NT2/D1 (cell line): Measurements from ENCODE around the gene OR6K2.

Experiments used
- DNase-seq: peaks from one replicate; pipeline ENCODE4 v3.0.0-alpha.2; 2011; ENCODE audit warnings: low read depth, low spot score
- H3K27me3 ChIP-seq: 2 replicates; pipeline ENCODE4 v1.6.0; 2011; ENCODE audit warnings: mild to moderate bottlenecking; ENCODE audit not compliant: insufficient read length, insufficient read depth
- H3K36me3 ChIP-seq: 2 replicates; pipeline ENCODE4 v1.6.1; 2011; ENCODE audit warnings: mild to moderate bottlenecking, low read length, mixed read lengths; ENCODE audit not compliant: insufficient read depth, insufficient read length
- H3K4me1 ChIP-seq: 2 replicates; pipeline ENCODE4 v1.5.1; 2011; ENCODE audit not compliant: insufficient read depth, insufficient read length
- H3K4me3 ChIP-seq: 2 replicates; pipeline ENCODE4 v1.5.1; 2011; ENCODE audit warnings: low read depth; ENCODE audit not compliant: insufficient read length
- H3K9ac ChIP-seq: 2 replicates; pipeline ENCODE4 v1.6.0; 2011; ENCODE audit warnings: low read depth; ENCODE audit not compliant: insufficient read length
- H3K9me3 ChIP-seq: 2 replicates; pipeline ENCODE4 v1.5.1; 2011; ENCODE audit warnings: mild to moderate bottlenecking, low read length; ENCODE audit not compliant: insufficient read depth
- SUZ12 ChIP-seq: IDR thresholded peaks from 2 replicates; pipeline ENCODE4 v1.6.1; 2011; ENCODE audit not compliant: insufficient read length, insufficient read depth; ENCODE audit errors: extremely low read depth
- YY1 ChIP-seq: IDR thresholded peaks from 2 replicates; pipeline ENCODE4 v1.6.1; 2011; ENCODE audit not compliant: insufficient read length, insufficient read depth
- ZNF274 ChIP-seq: IDR thresholded peaks from 2 replicates; pipeline ENCODE4 v1.6.1; 2011; ENCODE audit warnings: mild to moderate bottlenecking, low read depth, low read length

OR6K2 gene, protein sequence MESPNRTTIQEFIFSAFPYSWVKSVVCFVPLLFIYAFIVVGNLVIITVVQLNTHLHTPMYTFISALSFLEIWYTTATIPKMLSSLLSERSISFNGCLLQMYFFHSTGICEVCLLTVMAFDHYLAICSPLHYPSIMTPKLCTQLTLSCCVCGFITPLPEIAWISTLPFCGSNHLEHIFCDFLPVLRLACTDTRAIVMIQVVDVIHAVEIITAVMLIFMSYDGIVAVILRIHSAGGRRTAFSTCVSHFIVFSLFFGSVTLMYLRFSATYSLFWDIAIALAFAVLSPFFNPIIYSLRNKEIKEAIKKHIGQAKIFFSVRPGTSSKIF

DNA sequence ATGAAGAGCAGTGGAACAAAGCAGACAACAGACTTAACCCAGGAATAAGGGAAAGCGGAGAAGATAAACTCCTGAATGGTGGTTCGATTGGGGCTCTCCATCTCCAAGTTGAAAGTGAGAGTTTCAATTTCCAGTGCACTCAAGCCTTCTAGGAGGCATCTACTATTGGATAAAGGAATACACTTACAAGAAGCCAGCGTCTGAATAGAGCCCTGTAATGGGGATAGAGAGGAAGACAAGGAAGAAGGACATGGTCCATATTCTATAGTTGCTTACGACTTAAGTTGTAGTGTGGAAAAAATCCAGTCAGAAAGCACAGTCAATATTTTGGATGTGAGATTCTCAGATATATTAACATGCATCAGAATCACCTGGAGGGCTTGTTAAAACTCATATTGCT lies at the start of gene OR6K2:
Gene OR6K2, minus strand, starts transcription at position 101 of the 400 bp plus-strand sequence. Its CDS starts 0 bp downstream, at position 101.
- TF ChIP-seq ZNF274: no peak
- no peak for TF ChIP-seq SUZ12
- no peak for TF ChIP-seq YY1
- Histone ChIP-seq H3K4me1 (no peaks in the 10 kb centered on the region), H3K36me3 (no peaks in the 10 kb centered on the region), H3K4me3 (no peak within 1 kb of the TSS), H3K9me3 (no peaks in the 10 kb centered on the region), H3K27me3 (no peaks in the 10 kb centered on the region), H3K9ac (no peak within 1 kb of the TSS)
- no peak for DNase-seq

DNA sequence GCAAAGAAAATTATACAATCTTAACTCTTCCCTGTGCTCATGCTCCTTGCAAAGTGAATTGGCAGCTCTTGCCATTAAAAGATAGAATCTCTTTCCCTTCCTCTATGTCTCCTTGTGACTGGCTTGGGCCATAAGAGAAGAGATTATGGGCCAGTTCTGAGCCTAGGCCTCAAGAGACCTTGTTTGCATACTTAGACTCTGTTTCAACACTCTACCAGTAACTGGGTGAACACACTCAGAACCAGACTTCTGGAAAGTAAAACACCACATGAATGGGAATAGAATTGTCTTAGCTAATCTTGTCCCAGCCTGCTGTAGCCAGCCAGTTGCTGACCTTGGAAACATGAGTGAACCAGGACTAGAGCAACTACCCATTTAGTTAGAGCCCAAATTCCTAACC lies 35.4 kb upstream of the OR6K2 start:
- Histone ChIP-seq H3K9me3 (no peaks in the 10 kb centered on the region), H3K36me3 (no peaks in the 10 kb centered on the region), H3K27me3 (no peaks in the 10 kb centered on the region), H3K4me3 (no peak overlapping the region), H3K9ac (no peak overlapping the region), H3K4me1 (no peaks in the 10 kb centered on the region)
- TF ChIP-seq ZNF274: no peak
- no peak for TF ChIP-seq SUZ12
- no peak for TF ChIP-seq YY1
- DNase-seq: no peak

DNA sequence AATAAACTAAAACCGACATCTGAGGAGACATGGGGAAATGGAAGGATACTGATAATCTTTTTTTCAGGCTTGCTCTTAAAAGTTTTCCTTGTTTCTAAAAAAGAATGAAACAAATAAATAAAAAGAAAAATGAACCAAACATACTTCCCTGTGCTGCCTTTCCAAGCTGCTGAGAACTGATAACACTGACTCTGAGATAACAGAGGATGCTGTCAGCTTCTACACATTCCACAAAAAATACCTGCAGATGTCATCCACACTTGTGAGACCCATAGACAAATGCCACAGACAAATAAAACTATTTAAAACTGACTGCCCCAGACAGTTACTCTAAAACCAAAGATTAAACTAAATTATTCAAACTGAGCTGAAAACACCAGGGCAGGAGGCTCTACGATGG lies 32.1 kb upstream of the OR6K2 start:
- Histone ChIP-seq H3K36me3 (no peaks in the 10 kb centered on the region), H3K4me3 (no peak overlapping the region), H3K27me3 (no peaks in the 10 kb centered on the region), H3K9me3 (no peaks in the 10 kb centered on the region), H3K4me1 (no peaks in the 10 kb centered on the region), H3K9ac (no peak overlapping the region)
- DNase-seq: no peak
- TF ChIP-seq YY1: no peak
- no peak for TF ChIP-seq ZNF274
- no peak for TF ChIP-seq SUZ12

DNA sequence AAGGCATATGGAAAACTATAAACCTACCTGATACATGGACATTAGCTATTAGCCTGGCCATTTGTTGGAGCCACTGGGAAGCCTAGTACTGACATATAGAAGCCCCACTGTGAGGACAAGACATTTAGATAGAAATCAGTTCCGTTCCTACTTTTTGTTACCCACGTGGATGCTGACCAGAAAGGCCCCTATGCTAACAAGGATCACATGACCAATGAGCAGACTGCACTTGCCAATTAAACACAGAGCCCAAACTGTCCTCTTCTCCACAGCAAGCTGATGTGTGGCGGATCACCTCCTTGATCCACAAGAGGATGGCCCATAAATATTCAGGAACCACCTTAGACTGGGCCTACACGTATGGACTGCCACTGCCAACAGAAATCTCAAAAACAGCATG lies 31.3 kb upstream of the OR6K2 start:
- no peak for TF ChIP-seq YY1
- no peak for TF ChIP-seq ZNF274
- no peak for TF ChIP-seq SUZ12

DNA sequence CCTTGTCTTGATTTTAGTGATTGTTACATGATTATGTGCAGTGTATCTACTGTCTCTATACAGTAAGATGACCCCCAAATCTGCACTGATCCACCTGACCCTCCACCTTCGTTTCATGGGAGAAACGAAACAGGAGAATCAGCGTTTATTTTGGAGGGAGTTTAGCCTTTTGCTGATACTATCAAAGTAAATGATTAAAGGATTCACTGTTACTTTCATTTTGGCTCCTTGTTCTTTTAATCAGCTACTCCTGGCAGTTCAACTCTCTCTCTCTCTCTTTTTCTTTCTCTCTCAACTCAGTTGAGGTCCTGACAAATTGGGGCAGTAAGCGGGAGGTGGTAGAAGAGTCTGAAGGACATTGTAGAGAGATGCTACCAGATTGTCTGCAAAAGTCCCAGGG lies 30.0 kb upstream of the OR6K2 start:
- no peak overlapping the region for H3K4me3 ChIP-seq
- H3K27me3 ChIP-seq: no peaks in the 10 kb centered on the region
- no peak for DNase-seq
- TF ChIP-seq SUZ12: no peak
- TF ChIP-seq ZNF274: no peak
- TF ChIP-seq YY1: no peak
- no peaks in the 10 kb centered on the region for H3K9me3 ChIP-seq
- H3K36me3 ChIP-seq: no peaks in the 10 kb centered on the region
- H3K9ac ChIP-seq: no peak overlapping the region
- H3K4me1 ChIP-seq: no peaks in the 10 kb centered on the region

More for the DNA sequence above, 31.3 kb upstream of the OR6K2 start:
- no peaks in the 10 kb centered on the region for H3K9me3 ChIP-seq
- H3K9ac ChIP-seq: no peak overlapping the region
- H3K4me3 ChIP-seq: no peak overlapping the region
- no peaks in the 10 kb centered on the region for H3K27me3 ChIP-seq
- H3K36me3 ChIP-seq: no peaks in the 10 kb centered on the region
- no peak for DNase-seq
- no peaks in the 10 kb centered on the region for H3K4me1 ChIP-seq

DNA sequence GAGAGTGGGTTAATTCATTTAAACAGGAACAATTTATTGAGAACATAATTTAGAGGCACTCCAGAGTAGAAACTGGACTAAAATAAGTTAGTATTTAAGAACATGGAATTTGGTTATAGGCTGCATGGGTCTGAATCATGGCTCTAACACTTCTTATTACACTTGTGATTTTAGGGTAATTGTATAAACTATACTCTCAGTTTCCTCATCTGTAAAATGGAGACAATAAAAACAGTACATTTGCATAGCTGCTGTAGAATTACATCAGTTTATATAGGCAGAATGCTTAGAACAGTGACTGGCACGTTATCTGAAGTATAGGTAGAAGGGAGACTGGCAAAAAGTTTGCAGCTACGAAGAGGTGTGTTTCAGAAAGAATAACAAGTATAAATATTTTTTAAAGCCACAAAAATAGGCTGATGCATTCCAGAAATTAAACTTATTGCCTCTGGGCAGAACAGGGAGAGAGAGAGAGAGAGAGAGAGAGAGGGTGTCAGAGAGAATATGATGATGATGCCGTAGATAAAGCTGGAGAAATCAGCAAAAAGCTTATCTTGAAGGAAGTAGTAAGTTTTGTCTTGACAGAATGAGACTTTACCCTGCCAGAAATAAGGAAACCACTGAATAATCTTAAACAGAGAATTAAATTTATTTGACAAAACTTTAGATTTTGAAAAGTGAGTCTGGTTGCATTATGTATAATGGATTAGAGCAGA lies 28.2 kb upstream of the OR6K2 start:
- Histone ChIP-seq H3K36me3 (no peaks in the 10 kb centered on the region), H3K9ac (no peak overlapping the region), H3K4me1 (no peaks in the 10 kb centered on the region), H3K9me3 (no peaks in the 10 kb centered on the region), H3K27me3 (no peaks in the 10 kb centered on the region), H3K4me3 (no peak overlapping the region)
- TF ChIP-seq SUZ12 (no peak), YY1 (no peak), ZNF274 (no peak)
- DNase-seq: no peak

DNA sequence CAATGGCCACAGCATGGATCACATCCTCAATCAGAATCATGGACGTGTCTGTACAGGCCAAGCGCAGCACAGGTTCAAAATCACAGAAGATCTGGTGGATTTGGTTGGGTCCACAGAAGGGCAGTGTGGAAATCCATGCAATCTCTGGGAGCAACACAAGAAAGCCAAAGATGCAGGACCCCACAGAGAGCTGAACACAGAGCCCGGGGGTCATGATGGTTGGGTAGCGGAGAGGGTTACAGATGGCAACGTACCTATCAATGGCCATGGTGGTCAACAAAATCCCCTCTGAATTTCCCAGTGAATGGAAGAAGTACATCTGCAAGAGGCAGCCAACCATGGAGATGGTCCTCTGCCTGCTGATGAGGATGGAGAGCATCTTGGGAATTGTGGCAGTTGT lies 24.0 kb upstream of the OR6K2 start:
- H3K36me3 ChIP-seq: no peaks in the 10 kb centered on the region
- no peak overlapping the region for H3K9ac ChIP-seq
- no peaks in the 10 kb centered on the region for H3K27me3 ChIP-seq
- no peaks in the 10 kb centered on the region for H3K9me3 ChIP-seq
- TF ChIP-seq SUZ12 (no peak), YY1 (no peak), ZNF274 (no peak)
- H3K4me1 ChIP-seq: no peaks in the 10 kb centered on the region
- DNase-seq: no peak
- no peak overlapping the region for H3K4me3 ChIP-seq

DNA sequence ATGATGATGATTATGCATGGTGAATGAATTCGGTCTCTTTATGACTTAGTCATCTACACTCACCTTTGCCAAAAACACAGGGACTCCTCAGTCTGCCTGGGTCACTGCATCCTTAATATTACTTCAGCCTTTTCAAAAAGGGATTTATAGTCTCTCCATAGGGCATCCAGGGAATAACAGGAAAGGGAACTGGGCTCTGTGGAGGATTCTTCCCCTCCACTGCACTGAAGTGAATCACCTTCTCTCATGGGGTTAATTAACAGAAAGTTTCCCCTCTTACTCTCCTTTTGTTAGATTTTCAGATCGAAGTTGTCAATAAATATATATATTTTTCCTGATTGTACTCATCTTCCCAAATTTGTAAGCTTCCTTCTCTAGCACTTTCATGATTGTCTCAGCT lies 20.2 kb upstream of the OR6K2 start, which contains the start of gene OR6K3:
Gene OR6K3, minus strand, starts transcription at position 101 of the 400 bp plus-strand sequence. CDS start 2,605 bp downstream, outside the sequence.
- no peak for DNase-seq
- H3K9ac ChIP-seq: no peak within 1 kb of the TSS
- TF ChIP-seq ZNF274 (no peak), YY1 (no peak)
- H3K4me1 ChIP-seq: no peaks in the 10 kb centered on the region
- H3K27me3 ChIP-seq: no peaks in the 10 kb centered on the region
- H3K9me3 ChIP-seq: no peaks in the 10 kb centered on the region
- H3K36me3 ChIP-seq: no peaks in the 10 kb centered on the region
- no peak within 1 kb of the TSS for H3K4me3 ChIP-seq
